Lower leg skin (tissue), 3 donors: ENCODE measurements around the gene EIF5.

Experiments used
- POLR2A ChIP-seq, 2 donors: fragments of 450-650 bp; IDR thresholded peaks; one replicate each; pipeline ENCODE4 v1.6.1; 2016 to 2017; ENCODE audit warnings: antibody characterized with exemption in 2 of 2, mild to moderate bottlenecking in 1 of 2, moderate library complexity in 1 of 2
- TF ChIP-seq, protein P1 (sequence below), 3 donors: fragments of 450-650 bp; IDR thresholded peaks; one replicate each; pipeline ENCODE4 v1.5.1; 2016; ENCODE audit warnings: antibody characterized with exemption in 3 of 3, mild to moderate bottlenecking in 3 of 3, moderate library complexity in 2 of 3

DNA sequence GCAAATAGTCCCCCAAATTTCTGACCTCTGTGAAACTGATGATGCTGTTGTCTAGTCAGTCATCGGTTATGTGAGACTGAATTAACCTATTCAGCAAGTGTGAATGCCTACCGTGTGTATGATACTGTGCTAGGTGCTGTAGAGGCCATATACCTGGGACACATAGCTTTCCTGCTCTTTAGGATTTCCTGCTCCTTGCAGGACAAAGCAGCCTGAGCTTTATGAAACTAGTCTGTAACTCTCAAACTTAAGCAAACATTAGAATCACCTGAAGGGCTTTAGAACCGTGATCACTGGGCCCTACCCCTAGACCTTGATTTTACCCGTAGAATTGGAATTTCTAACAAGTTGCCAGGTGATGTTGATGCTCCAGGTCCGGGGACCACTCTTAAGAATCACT, 58.1 kb downstream of the EIF5 start:
- TF ChIP-seq, protein P1, sequence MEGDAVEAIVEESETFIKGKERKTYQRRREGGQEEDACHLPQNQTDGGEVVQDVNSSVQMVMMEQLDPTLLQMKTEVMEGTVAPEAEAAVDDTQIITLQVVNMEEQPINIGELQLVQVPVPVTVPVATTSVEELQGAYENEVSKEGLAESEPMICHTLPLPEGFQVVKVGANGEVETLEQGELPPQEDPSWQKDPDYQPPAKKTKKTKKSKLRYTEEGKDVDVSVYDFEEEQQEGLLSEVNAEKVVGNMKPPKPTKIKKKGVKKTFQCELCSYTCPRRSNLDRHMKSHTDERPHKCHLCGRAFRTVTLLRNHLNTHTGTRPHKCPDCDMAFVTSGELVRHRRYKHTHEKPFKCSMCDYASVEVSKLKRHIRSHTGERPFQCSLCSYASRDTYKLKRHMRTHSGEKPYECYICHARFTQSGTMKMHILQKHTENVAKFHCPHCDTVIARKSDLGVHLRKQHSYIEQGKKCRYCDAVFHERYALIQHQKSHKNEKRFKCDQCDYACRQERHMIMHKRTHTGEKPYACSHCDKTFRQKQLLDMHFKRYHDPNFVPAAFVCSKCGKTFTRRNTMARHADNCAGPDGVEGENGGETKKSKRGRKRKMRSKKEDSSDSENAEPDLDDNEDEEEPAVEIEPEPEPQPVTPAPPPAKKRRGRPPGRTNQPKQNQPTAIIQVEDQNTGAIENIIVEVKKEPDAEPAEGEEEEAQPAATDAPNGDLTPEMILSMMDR (IDR thresholded peaks at IDR 0.05) = no peak
- no peak for TF ChIP-seq POLR2A (IDR thresholded peaks at IDR 0.05)
